Epithelial cell of proximal tubule (primary cell): Measurements from ENCODE around the gene POC1A. TPM values are rescaled to one million over a fixed set of nuclear protein-coding genes. Genes with fewer than 3 reads are reported as not detected.

Experiments used
- DNase-seq: peaks from one replicate; pipeline ENCODE4 v3.0.0-alpha.2; 2011; ENCODE audit warnings: low read depth
- H3K4me3 ChIP-seq: 2 replicates; pipeline ENCODE4 v1.5.1; 2011; ENCODE audit warnings: low read depth, mild to moderate bottlenecking, low read length
- total RNA-seq: library from RNA; depleted of rRNA; stranded (reverse); fragments of >200 nt; gene quantifications from 2 replicates; pipeline ENCODE4 v1.2.3, GENCODE V29; 2015
- TF ChIP-seq, protein P1 (sequence below): conservative IDR thresholded peaks from 2 replicates; pipeline ENCODE4 v1.5.1; 2012; ENCODE audit warnings: low read depth, mild to moderate bottlenecking, low read length

The POC1A gene
- total RNA-seq, 1 donor from 2014 or later, result 15.7 TPM

DNA sequence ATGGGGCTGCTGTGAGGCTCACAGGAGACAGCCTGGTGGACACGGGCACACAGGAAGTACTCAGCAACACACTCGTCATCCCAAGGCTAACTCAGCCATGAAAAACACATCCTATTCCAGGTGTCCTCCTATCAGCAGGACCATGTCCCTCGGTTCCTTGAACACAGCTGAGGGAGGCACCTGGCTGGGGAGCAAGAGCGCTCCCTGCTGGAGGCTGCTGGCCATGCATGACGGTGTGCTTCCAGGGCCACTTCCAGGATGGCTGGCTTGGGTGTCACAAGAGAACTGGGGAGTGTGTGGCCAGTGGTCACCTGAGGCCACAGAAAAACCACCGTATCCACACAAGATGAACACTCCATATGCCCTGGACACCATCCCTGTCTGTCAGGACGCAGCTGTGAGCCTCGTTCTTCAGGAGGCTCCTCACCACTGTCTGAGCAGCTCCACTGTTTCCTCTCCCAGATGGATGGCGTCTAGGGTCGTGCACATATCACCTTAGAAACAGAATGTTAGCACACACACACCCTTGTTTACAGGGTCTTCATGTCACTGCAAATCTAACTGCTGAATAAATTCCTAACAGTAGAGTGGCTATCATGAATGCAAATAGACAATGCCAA is 31.0 kb downstream of the POC1A start:
- DNase-seq, result no peak
- TF ChIP-seq, protein P1, sequence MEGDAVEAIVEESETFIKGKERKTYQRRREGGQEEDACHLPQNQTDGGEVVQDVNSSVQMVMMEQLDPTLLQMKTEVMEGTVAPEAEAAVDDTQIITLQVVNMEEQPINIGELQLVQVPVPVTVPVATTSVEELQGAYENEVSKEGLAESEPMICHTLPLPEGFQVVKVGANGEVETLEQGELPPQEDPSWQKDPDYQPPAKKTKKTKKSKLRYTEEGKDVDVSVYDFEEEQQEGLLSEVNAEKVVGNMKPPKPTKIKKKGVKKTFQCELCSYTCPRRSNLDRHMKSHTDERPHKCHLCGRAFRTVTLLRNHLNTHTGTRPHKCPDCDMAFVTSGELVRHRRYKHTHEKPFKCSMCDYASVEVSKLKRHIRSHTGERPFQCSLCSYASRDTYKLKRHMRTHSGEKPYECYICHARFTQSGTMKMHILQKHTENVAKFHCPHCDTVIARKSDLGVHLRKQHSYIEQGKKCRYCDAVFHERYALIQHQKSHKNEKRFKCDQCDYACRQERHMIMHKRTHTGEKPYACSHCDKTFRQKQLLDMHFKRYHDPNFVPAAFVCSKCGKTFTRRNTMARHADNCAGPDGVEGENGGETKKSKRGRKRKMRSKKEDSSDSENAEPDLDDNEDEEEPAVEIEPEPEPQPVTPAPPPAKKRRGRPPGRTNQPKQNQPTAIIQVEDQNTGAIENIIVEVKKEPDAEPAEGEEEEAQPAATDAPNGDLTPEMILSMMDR, result peak; percentile 97

DNA sequence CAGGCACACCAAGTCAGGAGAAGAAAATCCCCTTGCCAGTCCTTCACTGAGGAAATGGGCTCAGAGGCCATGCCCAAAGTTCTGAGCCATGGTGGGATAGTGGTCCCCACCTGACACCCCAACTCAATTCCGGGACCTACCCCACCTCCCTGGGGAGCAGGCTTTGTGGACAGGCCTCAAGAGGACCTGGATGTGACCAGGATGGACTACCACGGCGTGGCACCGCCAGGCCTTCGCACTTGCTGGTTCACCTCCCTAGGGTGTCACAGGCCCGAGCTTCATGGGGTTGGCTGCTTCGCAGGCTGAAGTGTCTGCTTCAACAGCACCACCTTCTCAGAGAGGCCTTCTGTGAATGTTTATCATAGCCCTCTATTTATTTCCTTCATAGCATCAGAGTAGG is 31.7 kb downstream of the POC1A start:
- TF ChIP-seq, protein P1, result no peak

More for the DNA sequence above, 31.0 kb downstream of the POC1A start:
- no peak overlapping the region for H3K4me3 ChIP-seq

GRCh38 chr3:52121813-52122212 is 32.4 kb downstream of the POC1A start:
- H3K4me3 ChIP-seq, result no peak overlapping the region
- no peak for DNase-seq
- TF ChIP-seq, protein P1, result no peak

More for the DNA sequence above, 31.7 kb downstream of the POC1A start:
- no peak for DNase-seq
- no peak overlapping the region for H3K4me3 ChIP-seq

DNA sequence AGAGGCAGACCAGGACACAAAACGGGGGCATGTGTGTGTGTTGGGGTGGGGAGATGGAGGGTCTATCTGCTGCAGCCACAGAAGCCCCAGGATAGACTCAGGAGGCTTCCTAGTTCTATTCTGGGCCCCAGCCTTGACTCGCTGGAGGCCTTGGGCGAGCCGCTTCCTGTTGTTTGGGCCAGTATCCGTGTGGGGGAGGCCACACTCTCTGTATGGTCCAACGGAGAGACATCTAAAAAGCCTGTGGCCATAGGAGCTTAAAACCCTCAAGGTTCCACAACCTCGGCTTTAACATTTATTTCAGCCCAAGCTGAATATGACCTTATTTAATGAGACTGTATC is 32.8 kb downstream of the POC1A start:
- no peak for DNase-seq
- H3K4me3 ChIP-seq, result no peak overlapping the region
- TF ChIP-seq, protein P1, result no peak

DNA sequence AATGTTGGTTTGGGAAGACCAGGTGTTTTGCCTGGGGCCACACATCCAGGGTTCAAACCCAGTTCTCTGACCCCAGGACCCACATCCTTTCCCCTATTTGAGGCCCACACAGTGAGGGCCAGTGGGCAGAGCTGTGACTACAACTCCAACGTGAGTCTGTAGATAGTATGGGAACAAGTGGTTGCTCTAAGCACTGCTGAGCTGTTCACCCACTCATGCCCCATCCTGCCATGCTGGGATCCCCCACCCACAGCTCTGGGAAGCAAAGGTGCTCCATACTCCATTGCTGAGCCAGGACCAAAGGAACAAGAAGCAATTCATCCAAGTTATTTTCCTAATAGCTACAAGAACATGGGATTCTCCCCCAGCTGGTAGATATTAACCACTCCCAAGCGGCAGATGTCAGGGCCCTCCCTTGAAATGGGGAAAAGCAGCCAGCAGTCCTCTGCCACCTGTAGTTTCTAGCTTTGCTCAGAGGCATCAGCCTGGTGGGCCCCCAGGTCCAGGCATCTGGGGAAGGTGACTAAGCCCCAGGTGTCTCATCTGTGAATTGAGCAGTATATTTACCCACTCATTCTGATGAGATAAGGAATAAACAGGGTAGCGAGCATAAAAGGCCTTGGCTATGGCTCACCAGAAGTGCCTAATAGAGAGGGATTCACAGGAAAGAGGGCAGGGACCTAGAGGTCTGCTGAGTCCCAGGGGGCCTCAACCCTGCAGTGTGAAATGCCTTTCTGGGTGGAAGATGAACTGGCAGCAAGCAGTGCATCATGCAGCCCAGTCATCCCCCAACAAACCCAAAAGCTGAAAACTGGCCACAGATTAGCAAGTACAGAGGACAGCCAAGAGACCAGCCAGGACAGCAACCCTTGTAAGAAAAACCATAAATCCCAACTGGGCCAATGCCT is 33.4 kb downstream of the POC1A start:
- TF ChIP-seq, protein P1, result no peak
- no peak for DNase-seq
- H3K4me3 ChIP-seq, result no peak overlapping the region

DNA sequence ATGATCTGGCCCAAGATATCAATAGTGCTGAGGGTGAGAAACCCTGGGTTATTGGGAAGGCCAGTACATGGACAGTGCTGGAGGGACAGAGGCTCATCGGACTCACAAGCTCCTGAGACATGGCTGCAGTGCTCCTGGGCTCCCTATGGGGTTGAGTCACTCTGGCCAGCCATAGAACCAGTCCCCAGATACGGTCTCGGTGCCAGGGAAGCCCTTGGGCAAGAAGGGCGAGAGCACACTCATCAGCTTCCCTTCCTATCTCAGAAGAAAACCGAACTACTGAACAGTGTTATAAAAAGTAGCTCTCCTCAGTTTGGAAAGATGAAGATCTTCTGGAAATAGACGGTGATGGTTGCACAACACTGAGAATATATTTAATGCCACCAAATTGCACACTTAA is 34.4 kb downstream of the POC1A start:
- DNase-seq, result no peak
- no peak overlapping the region for H3K4me3 ChIP-seq
- TF ChIP-seq, protein P1, result no peak
